HCT116 (cell line): ENCODE data around the gene YWHAH.
A peak's percentile ranks its signal among the peaks of the same experiment; 100 is the strongest.

ENCODE experiments used
- CEBPB ChIP-seq: IDR thresholded peaks from 2 replicates; pipeline ENCODE4 v1.6.1; 2012; ENCODE audit warnings: low read depth
- CTCF ChIP-seq, 3 experiments: fragments of 200-600 bp in 1 of 3; sonication (generic) in 1 of 3; IDR thresholded peaks in 2 of 3; conservative IDR thresholded peaks in 1 of 3; 2 replicates each; pipeline ENCODE4 v1.5.1; 2012 to 2017; ENCODE audit warnings: low read depth in 2 of 3, low read length in 2 of 3, antibody characterized with exemption in 1 of 3, borderline replicate concordance in 1 of 3, control low read depth in 1 of 3, mild to moderate bottlenecking in 1 of 3, mixed read lengths in 1 of 3, mixed run types in 1 of 3, moderate library complexity in 1 of 3; ENCODE audit not compliant: insufficient read depth in 1 of 3
- EZH2 ChIP-seq: fragments of 200-600 bp; sonication (generic); IDR thresholded peaks from 2 replicates; pipeline ENCODE4 v1.6.1; 2017; ENCODE audit warnings: antibody characterized with exemption, mixed run types
- POLR2A ChIP-seq: IDR thresholded peaks from 2 replicates; pipeline ENCODE4 v1.7.0; 2011; ENCODE audit warnings: borderline replicate concordance; ENCODE audit not compliant: insufficient read depth, insufficient read length; ENCODE audit errors: extremely low read depth
- POLR2AphosphoS5 ChIP-seq: IDR thresholded peaks from 2 replicates; pipeline ENCODE4 v1.6.1; 2011; ENCODE audit warnings: mild to moderate bottlenecking, low read depth, low read length, moderate library complexity
- SP1 ChIP-seq: IDR thresholded peaks from 2 replicates; pipeline ENCODE4 v1.6.1; 2012; ENCODE audit warnings: low read depth
- SRF ChIP-seq: IDR thresholded peaks from 2 replicates; pipeline ENCODE4 v1.6.1; 2012; ENCODE audit warnings: low read depth
- YY1 ChIP-seq: IDR thresholded peaks from 2 replicates; pipeline ENCODE4 v1.6.1; 2011; ENCODE audit warnings: low read length, low read depth, moderate library complexity, mild to moderate bottlenecking; ENCODE audit not compliant: insufficient replicate concordance; ENCODE audit errors: extremely low read depth
- ZFX ChIP-seq: fragments of 450-650 bp; IDR thresholded peaks from 2 replicates; pipeline ENCODE4 v1.6.1; 2017
- ZNF274 ChIP-seq: fragments of 200-500 bp; sonication (Bioruptor generic); IDR thresholded peaks from 2 replicates; pipeline ENCODE4 v1.6.1; 2014; ENCODE audit warnings: mild to moderate bottlenecking, low read depth, low read length, inconsistent platforms
- TF ChIP-seq, protein P1 (sequence below): IDR thresholded peaks from 2 replicates; pipeline ENCODE4 v1.6.1; 2011; ENCODE audit warnings: mild to moderate bottlenecking, low read length, moderate library complexity; ENCODE audit not compliant: insufficient replicate concordance; ENCODE audit errors: extremely low read depth
- TF ChIP-seq, protein P2 (sequence below): IDR thresholded peaks from 2 replicates; pipeline ENCODE4 v1.6.1; 2012; ENCODE audit warnings: low read depth
- TF ChIP-seq, protein P3 (sequence below): IDR thresholded peaks from 2 replicates; pipeline ENCODE4 v1.6.1; 2012

- peak; percentile 84 to 92 (median 86) for TF ChIP-seq CTCF (IDR thresholded peaks at IDR 0.05 in 2 of 3, conservative IDR thresholded peaks at IDR 0.05 in 1 of 3; ENCODE audit: borderline replicate concordance in 1 of 3, insufficient read depth in 1 of 3, low read depth in 2 of 3, low read length in 2 of 3)
- no peak for TF ChIP-seq ZFX
- TF ChIP-seq YY1, result no peak
- TF ChIP-seq, protein P1, sequence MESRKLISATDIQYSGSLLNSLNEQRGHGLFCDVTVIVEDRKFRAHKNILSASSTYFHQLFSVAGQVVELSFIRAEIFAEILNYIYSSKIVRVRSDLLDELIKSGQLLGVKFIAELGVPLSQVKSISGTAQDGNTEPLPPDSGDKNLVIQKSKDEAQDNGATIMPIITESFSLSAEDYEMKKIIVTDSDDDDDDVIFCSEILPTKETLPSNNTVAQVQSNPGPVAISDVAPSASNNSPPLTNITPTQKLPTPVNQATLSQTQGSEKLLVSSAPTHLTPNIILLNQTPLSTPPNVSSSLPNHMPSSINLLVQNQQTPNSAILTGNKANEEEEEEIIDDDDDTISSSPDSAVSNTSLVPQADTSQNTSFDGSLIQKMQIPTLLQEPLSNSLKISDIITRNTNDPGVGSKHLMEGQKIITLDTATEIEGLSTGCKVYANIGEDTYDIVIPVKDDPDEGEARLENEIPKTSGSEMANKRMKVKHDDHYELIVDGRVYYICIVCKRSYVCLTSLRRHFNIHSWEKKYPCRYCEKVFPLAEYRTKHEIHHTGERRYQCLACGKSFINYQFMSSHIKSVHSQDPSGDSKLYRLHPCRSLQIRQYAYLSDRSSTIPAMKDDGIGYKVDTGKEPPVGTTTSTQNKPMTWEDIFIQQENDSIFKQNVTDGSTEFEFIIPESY, result no peak
- no peak for TF ChIP-seq POLR2A
- TF ChIP-seq POLR2AphosphoS5, result no peak
- TF ChIP-seq, protein P2, sequence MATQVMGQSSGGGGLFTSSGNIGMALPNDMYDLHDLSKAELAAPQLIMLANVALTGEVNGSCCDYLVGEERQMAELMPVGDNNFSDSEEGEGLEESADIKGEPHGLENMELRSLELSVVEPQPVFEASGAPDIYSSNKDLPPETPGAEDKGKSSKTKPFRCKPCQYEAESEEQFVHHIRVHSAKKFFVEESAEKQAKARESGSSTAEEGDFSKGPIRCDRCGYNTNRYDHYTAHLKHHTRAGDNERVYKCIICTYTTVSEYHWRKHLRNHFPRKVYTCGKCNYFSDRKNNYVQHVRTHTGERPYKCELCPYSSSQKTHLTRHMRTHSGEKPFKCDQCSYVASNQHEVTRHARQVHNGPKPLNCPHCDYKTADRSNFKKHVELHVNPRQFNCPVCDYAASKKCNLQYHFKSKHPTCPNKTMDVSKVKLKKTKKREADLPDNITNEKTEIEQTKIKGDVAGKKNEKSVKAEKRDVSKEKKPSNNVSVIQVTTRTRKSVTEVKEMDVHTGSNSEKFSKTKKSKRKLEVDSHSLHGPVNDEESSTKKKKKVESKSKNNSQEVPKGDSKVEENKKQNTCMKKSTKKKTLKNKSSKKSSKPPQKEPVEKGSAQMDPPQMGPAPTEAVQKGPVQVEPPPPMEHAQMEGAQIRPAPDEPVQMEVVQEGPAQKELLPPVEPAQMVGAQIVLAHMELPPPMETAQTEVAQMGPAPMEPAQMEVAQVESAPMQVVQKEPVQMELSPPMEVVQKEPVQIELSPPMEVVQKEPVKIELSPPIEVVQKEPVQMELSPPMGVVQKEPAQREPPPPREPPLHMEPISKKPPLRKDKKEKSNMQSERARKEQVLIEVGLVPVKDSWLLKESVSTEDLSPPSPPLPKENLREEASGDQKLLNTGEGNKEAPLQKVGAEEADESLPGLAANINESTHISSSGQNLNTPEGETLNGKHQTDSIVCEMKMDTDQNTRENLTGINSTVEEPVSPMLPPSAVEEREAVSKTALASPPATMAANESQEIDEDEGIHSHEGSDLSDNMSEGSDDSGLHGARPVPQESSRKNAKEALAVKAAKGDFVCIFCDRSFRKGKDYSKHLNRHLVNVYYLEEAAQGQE, result no peak
- no peak for TF ChIP-seq SP1
- no peak for TF ChIP-seq SRF
- TF ChIP-seq EZH2, result no peak
- no peak for TF ChIP-seq CEBPB
- TF ChIP-seq ZNF274, result no peak
- TF ChIP-seq, protein P3, sequence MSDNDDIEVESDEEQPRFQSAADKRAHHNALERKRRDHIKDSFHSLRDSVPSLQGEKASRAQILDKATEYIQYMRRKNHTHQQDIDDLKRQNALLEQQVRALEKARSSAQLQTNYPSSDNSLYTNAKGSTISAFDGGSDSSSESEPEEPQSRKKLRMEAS, result no peak
Observed at GRCh38 chr22:31977141-31977841, 33.0 kb downstream of the YWHAH start.
